Mucosa of gallbladder (tissue), 1 donor: ENCODE results near the gene SLC38A8. TPM values are rescaled to one million over a fixed set of nuclear protein-coding genes. Genes with fewer than 3 reads are reported as not detected.

Experiments
- DNase-seq: peaks from one replicate; pipeline ENCODE4 v3.0.0-alpha.2; 2020; ENCODE audit warnings: low spot score
- total RNA-seq: library from RNA; stranded (reverse); gene quantifications from one replicate; pipeline ENCODE4 v1.2.1, GENCODE V29; 2021
- donor health status: DM: no; HTN: no; CAD: no.

The SLC38A8 gene
- total RNA-seq, result not detected

DNA sequence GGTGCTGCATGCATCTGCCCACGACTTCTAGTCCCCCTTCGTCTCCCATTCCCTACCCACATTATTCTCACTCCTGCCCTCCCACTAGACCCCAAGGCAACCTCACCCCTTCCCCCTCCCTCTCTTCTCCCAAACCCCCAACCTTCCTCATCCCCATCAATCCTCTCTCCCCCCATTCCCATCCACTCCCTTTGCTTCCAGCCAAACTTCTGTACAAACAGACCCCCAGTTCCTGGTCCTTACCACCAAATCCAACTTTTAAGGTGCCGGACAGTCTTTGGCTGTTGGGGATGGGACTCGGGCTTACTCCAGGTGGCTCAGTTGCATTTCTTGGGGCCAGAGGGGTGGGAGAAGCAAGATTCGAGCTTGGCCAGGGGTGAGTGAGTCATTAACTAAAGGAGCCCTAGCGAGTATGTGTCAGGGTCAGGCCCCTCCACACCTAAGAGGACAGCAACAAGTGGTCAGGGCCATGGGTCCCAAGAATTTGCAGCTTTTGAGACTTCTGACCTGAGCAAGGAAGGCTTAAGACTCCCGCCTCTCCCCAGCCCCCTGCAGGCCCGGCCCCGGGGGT is at the start of gene SLC38A8:
TSS of gene SLC38A8 (minus strand) at position 488 of the 571 bp plus-strand sequence. CDS start 638 bp downstream, outside the sequence.
- DNase-seq, result no peak

DNA sequence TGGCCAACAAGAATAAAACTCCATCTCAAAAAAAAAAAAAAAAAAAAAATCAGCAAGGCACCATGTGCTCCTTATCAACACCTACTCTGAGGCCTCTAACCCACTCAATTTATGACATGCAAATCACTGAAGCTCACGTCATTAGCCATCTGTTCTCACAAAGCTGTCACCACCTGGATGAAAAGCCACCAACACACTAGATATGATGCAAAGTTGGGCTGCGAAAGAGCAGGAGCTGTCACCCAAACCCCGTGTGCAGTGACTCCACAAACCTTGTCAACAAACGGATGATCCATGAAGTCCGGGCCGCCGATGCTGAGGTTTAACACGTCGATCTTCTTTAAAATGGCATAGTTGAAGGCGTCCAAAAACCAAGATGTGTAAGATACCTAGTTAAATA is 48.9 kb upstream of the SLC38A8 start:
- DNase-seq, result no peak

DNA sequence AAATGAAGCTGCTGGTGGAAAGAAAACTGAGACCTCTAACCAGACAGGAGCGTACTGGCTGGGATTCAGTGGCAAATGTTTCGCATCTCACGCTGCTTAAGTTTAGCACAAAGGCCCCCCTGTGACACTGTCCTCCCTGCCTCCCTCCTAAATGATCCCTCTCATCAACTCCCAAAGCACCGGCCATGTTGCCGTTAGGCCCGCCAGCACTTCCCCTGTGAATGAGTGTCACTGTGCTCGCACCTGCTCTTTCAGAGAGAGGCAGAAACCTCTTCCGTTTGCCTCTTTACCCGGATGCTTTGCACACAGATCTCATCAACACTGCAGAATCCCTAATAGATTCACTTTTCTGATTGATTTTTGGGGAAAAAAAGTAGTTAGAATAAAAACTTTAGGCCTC is 47.6 kb upstream of the SLC38A8 start:
- DNase-seq, result no peak

DNA sequence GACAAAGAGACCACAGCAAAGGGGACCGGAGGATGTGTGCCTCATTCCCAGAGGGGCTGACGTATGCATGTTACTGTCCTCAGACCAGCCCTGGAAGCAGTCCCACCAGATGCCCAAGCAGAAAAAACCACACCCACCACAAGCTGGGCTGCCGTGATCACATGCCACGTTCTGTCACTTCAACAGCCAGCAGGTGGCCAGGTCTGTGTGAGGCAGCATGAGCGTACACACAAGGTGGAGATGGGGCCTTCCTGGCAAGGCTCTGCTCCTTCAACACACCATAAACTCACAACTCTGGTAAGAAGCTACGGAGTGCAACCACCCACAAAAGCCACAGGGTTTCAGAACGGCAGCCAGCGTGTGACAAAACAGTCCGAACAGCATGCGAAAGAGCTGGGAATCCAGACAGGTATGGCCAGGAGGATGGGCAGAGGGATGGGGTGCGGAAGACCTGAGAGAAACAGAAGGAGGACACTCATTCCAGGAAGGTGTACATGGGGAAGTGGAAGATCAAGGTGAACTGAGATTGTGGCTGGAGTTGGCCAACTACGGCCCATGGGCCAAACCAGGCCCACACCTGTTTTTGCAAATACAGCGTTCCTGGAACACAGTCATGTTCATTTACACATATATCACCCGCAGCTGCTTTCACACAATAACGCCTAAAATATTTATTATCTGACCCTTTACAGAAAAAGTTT is 46.2 kb upstream of the SLC38A8 start:
- DNase-seq, result no peak

DNA sequence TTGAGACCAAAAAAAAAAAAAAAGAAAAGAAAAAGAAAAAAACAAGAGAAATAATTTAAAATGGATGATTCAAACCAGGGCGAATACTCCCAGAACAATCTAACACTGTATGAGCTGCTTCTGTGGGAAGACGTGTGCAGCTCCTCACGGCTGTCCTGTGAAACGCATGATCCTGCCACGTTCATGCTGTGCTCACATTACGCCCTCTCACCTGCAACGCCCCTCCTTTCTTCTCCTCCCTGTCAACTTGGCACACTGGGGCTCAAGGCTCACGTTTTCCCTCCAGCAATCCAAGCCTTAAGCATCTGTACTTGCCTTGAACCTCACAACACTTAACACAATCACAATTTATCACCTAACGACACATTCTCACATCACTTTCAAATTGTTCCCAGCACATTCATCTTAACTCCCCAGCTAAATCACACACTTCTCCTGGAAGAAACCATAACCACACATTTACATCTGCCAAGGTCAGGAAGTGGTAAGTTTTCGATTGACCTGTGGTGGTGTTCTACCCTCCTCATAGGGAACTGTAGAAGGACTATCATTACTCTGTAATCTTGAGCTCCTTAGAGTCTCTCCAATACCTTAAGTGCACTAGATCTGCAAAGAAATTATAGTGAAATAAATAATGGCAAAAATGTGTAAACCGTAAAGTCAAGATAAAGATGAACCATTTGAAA is 45.0 kb upstream of the SLC38A8 start:
- no peak for DNase-seq

DNA sequence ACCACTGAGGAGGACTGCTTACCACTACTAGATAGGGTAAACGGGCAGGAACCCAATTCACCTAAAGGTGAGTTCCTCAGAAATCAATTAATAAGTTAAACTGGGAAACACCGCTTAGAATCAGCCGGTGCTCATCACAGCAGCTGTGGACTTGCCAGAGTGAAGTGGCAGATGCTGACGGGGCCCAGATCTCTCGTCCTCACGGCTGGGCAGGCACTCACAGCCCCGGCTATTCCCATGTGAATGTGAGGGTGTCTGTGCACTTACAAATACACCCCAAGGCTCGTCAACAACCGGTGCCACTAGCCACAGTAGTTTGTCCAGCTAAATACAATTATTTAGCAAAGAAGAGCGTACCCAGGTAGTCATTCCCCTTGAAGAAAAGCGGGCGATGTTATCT is 44.4 kb upstream of the SLC38A8 start:
- DNase-seq, result no peak

DNA sequence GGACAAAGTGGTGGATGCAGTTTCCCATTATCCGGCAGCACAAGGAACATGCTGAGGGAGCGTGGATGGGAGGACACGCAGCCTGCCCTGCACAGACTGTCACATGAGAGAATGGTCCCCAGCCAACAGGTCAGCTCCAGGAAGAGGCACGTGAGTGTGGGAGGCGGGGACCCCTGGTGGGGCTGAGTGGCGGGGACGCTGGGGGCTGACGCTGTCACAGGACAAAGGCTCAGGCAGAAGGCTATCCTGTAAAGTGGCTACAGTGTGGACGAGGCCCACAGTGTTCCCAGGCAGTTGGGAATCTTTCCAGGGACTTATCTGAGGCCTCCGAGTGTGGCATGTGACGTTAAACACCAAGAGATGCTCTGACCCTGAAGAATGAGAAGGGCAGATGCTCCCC is 43.7 kb upstream of the SLC38A8 start:
- DNase-seq, result no peak

DNA sequence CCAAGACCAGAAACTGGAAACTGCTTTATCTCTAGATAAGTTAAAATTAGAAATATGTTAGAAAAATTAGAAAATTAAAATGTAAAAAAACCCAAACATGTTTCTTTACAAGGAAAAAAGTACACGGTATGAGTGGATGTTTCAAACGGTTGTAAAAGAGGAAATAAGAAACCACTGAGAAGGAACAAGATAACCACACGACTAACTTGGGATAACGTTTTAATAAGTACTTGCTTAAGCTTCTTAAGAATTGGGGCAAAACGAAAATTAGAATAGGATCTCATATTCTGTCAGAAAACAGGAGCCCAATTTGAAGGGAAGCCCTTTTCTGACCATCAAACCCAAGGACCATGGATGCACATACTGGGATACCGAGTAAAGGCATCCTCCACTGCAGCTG is 43.2 kb upstream of the SLC38A8 start:
- DNase-seq, result no peak

DNA sequence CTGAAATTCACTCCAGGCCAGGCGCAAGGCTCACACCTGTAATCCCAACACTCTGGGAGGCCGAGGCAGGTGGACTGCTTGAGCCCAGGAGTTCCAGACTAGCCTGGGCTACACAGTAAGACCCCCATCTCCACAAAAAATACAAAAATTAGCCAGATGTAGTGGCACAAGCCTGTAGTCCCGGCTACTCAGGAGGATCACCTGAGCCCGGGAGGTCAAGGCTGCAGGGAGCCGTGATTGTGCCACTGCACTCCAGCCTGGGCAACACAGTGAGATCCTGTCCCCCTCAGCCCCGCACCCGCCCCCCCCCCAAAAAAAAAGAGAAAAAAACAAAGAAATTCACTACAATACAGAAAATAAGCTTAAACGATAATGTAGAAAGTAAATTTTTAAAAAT is 42.7 kb upstream of the SLC38A8 start:
- DNase-seq, result no peak

DNA sequence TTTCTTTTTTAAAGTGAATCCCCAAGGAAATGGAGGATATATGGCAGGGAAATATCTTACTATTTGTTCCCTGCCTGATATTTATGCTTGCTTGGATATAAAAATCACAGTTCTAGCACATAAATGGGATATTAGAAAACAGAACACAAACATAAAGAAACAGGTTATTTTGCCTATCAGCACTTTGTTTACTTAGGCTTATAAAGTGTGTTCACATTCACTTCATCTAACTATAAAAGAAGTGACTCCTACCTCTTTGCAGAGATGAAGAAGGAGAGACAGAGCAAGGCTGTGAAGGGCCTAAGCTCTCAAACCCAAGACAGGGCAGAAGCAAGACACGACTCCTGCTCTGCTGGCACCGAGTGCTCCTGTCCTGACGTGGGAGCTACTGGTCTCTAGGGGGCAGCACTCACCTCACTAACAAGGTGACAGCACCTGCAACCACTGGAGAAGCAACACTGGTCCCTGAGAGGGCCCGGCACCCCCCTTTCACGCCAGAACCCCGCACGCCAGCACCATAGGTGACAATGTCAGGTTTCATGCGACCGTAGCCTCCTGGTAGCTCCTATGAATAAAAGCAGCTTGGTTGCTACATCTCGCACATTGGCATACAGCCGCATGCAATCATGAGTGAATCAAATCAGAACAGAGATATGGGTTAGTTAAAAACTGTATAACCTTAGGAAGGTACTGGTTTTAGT is 42.1 kb upstream of the SLC38A8 start:
- peak; percentile 43 for DNase-seq

DNA sequence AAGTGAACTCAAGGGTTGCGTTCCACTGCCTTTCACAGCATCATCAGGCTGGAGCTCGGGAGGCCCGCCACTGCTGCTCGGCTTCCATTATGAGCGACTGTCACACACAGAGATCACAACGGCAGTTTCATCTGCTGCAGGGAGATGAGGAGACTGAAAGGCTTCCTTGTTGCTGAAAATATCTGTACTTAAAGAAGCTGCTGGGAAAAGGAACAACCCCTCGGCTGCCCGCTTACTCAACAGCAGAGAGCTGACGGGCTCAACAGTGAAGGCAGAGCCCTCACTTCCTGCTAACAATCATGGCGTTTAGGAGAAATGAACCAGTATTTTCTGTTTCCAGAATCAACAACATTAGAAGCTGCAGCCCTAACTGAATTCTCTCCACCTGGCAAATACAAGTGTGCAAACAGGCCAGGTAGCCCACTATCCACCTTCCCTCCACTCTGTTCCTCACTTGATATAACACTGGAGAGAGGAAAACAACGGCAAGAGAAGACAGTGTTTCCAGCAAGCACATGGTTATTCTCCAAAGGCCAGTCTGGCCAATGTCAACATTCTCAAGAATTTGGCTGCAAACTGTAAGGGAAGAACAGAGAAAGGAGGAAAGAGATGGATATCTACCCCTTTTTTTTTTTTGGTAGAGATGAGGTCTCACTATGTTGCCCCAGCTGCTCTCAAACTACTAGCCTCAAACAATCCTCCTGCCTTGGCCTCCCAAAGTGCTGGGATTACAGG is 40.4 kb upstream of the SLC38A8 start:
- DNase-seq, result no peak

DNA sequence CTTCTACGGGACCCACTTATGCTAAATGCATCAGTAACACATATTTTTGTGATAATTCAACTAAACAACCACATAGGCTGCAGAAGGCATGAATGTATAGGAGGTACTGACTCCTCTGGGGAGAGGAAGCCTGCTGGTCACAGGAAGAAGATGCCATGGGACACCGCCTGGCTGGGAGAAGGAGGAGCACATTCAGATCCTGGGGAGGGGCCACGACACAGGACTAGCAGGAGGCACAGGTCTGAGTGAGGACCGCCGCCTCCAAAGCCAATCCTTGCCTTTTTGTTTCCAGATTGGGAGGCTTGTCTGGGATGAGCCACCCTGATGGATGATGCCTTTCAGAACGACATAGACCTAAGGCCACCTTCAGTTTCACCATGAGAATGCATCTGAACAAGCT is 39.5 kb upstream of the SLC38A8 start:
- DNase-seq, result no peak

DNA sequence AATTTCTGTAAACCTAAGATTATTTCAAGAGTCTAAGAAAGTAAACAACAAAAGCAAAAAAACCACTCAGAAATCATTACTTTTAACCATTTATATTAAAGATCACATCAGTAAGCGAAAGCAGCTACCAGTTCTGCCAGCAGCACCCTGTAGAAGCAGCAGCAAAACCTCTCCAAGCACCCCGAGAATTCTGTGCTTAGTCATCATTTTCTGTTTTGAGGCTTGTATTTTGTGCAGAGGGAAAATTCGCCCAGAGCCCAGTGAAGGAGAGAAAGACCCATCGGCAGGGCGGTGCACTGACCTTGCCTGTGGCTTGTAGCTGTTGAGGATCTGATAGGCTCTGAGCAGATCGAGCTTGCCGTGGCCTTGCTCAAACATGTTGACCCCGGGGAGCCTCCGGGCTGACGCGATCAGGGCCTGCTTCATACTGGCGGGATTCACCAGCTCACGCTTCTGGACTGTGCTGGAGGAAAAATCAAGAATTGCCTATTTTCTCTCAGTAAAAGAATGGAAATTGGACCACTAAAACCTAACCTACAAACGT is 38.9 kb upstream of the SLC38A8 start:
- no peak for DNase-seq

DNA sequence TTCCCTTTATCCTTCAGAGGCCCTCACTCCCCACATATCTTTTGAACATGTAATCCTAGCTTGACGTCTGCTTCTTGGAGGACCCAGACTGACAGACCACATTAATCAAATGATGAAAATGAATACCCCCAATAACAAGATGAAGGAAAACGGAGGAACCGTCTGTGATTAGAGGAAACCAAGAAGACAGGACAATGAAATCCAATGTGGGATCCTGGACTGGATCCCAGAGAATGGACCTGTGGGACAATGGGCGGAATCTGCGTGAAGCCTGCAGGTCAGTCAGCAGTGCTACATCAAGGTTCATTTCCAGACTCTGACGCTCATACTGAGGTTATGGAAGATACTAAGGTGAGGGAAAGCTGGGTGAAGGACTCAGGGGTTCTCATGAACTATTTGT is 38.2 kb upstream of the SLC38A8 start:
- DNase-seq, result no peak

DNA sequence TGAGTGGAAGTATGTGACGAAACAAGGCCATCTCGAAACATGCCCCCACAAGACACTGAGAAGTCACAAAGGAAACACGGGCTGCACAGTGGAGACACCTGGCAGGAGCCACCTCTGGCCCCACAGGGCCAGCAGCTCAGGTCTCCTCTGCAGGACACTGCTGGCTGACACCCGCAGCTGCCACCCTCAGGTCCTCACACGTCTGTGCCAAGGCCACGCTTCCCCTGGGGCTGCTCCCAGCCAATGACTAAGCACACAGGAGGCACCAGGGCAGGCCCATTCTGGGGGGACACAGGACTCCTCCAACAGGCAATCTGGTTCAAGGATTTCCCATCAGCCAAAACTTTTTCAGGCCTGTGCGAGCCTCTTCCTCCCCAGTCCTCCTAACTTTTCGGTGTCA is 37.8 kb upstream of the SLC38A8 start:
- no peak for DNase-seq

DNA sequence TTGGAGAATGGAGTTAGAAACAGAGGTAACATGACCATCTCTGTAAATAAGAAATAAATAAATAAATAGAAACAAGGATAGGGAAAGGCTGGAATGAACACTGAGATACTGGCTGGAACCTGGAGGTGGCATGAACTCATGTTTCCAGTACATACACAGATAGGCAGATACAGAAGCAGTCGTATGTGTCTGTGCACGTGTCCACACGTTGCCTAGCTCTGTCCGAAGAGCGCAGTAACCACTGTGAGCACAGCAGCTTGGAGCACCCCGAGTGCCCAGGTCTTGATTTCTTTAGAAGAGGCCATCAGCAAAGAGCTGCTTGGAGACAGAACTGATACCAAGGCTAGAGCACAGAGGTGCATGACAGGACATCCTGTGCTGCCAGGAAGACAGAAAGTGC is 37.1 kb upstream of the SLC38A8 start:
- no peak for DNase-seq

DNA sequence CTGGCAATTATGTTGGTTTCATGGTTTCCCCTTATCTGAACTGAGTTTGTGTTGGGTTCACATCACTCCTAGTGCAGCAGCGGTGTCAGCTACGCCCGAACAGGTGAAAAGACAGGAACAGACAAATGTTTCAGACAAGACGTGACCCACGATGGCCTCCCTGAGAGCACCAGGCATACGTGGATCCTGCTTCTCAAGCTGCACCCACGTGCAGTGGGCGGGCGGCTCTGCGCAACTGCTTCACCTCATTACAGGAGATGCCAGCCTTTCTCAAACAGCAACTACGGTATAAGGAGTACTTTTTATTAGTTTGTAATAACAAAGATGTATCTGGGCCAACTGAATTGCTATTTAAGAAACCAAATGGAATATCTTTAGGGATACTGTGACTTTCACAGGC is 32.8 kb upstream of the SLC38A8 start:
- no peak for DNase-seq

DNA sequence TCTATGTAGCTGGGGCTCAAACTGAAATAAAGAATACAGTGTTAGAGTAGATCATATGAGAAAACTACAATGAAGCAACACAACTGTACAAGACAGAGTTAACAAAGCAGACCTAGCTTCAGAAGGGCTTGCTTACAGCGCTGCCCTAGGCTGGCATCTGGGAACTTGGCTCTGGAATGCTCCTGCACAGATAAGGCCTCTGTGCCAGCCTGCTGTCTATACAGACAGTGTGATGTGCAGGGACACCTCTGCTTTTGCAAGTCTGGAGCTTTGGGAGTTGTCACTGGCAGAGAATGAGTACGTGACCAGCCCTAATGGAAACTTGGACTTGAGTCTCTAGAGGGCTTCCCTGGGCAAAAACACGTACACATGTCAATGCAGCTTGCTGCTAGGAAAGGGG is 32.1 kb upstream of the SLC38A8 start:
- no peak for DNase-seq

DNA sequence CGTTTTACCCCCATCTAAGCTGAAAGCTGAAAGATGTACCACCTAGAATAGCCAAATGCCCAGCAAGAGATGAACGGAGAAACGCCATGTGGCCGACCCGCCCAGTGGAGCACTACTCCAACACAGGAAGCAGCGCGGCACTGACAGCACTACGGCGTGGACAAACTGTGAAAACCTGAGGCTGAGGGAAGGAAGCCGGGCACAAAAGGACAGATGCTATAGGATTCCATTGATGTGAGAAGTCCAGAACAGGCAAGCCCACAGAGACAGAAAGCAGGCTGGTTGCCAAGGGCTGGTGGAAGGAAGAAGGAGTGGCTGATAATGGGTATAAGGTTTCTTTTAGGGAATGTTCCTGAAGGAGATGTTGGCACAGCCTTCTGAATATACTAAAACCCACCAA is 29.4 kb upstream of the SLC38A8 start:
- DNase-seq, result no peak

DNA sequence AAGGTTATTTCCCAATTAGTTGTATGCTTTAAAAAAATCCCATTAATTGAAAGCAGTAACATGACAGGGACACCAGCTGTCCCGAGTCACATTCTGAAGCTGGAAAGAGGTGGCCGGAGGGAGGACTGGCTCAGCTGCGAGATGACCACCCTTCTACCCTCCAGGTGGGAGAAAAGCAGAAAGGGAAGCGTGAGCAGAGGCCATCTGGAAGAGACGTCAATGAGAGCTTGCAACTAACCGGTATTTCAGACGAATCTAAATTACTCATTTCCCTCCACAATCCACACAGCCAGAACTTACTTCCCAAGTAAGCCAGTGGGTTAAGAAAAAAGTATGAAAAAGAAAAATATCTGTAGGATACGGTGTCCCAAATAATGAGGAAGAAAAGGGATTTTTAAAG is 28.5 kb upstream of the SLC38A8 start:
- no peak for DNase-seq

DNA sequence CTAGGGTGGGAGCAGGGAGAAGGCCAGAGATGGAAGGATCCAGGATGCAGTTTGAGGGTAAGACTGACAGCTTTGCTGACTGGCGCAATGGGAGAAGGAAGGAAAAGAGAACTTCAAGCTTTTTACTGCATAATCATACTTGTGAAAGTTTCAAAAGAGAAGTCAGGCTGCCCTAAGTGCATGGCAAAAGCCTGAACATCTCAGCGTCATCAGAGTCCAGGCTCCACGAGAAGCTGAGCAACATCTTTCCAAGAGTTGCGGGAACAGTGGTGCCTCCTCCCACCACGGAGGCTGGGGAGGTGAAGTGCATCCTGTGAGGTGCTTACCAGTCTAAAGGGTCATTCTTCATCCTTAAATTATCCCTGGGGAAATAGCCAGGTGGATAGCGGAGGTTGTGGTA is 26.9 kb upstream of the SLC38A8 start:
- DNase-seq, result no peak
